HCT116 (cell line): ENCODE results near the gene UBE2O. TPM values are rescaled to one million over a fixed set of nuclear protein-coding genes. Genes with fewer than 3 reads are reported as not detected.

Experiments
- ATAC-seq: fragments of 200-7000 bp; cut with Tn5 transposase; 2 replicates; pipeline ENCODE4 v1.9.1; 2020; ENCODE audit warnings: mild to moderate bottlenecking, moderate library complexity
- BruUV-seq: library from RNA; stranded (reverse); fragments of 400-500 nt; replicated peaks from 2 replicates; lab custom pipeline; 2021; lab: Mats Ljungman, UMichigan
- CTCF ChIA-PET: fragments of 300-600 bp; sonication (Branson Sonifier 250); formaldehyde crosslinking; loops from one replicate; lab custom pipeline; 2021; ENCODE audit warnings: antibody characterized with exemption; lab: Charles Lee
- POLR2A ChIA-PET: fragments of 300-600, 350-600 bp; sonication (Branson Sonifier 250); formaldehyde crosslinking; loops from one replicate; lab custom pipeline; 2021; ENCODE audit warnings: antibody characterized with exemption; lab: Charles Lee
- RAD21 ChIA-PET, 2 experiments: fragments of 300-600 bp; sonication (Branson Sonifier 250); formaldehyde crosslinking; loops; one replicate each; lab custom pipeline; 2023; ENCODE audit warnings: low total read pairs in 2 of 2; ENCODE audit not compliant: uncharacterized antibody in 2 of 2, unreplicated experiment in 2 of 2, low non-redundant PET in 1 of 2; lab: Charles Lee
- DNase-seq: peaks from one replicate; pipeline ENCODE4 v3.0.0-alpha.2; 2010; ENCODE audit warnings: low read depth, low spot score
- H2AFZ ChIP-seq: fragments of 200-600 bp; shearing (Covaris generic), sonication (generic); 2 replicates; pipeline ENCODE4 v1.6.1; 2017; ENCODE audit warnings: low read depth, mixed run types, mixed read lengths, antibody characterized with exemption, low read length; ENCODE audit not compliant: poor library complexity, severe bottlenecking
- H3K27ac ChIP-seq: 2 replicates; pipeline ENCODE4 v1.5.1; 2012; ENCODE audit warnings: low read depth, low read length
- H3K27me3 ChIP-seq: fragments of 200-600 bp; sonication (generic); 2 replicates; pipeline ENCODE4 v1.6.1; 2016; ENCODE audit warnings: mixed run types, low read length, mixed read lengths; ENCODE audit not compliant: insufficient read depth
- H3K36me3 ChIP-seq, 2 experiments: fragments of 200-500 bp in 1 of 2; fragments of 200-600 bp in 1 of 2; sonication (Bioruptor generic) in 1 of 2; sonication (generic) in 1 of 2; 2 replicates each; pipeline versions ENCODE4 v1.5.1 to v1.6.1; 2014 to 2016; ENCODE audit warnings: low read length in 2 of 2, inconsistent platforms in 1 of 2, mixed read lengths in 1 of 2, mixed run types in 1 of 2; ENCODE audit not compliant: insufficient read depth in 2 of 2, control insufficient read depth in 1 of 2
- H3K4me1 ChIP-seq, 2 experiments: fragments of 200-600 bp in 1 of 2; sonication (generic) in 1 of 2; 2 replicates each; pipeline versions ENCODE4 v1.5.1 to v1.6.1; 2012 to 2017; ENCODE audit warnings: low read length in 2 of 2, inconsistent platforms in 1 of 2, mild to moderate bottlenecking in 1 of 2, mixed read lengths in 1 of 2, mixed run types in 1 of 2, moderate library complexity in 1 of 2; ENCODE audit not compliant: insufficient read depth in 2 of 2, control insufficient read depth in 1 of 2
- H3K4me2 ChIP-seq: fragments of 200-600 bp; sonication (generic); 2 replicates; pipeline ENCODE4 v1.6.1; 2017; ENCODE audit warnings: mixed run types, low read length, mixed read lengths
- H3K4me3 ChIP-seq, 2 experiments: fragments of 200-600 bp in 1 of 2; sonication (generic) in 1 of 2; replicated peaks in 1 of 2; 2 replicates each; pipeline ENCODE4 v1.5.1; 2011 to 2016; ENCODE audit warnings: low read length in 2 of 2, control low read depth in 1 of 2, low read depth in 1 of 2, mild to moderate bottlenecking in 1 of 2, mixed read lengths in 1 of 2, mixed run types in 1 of 2
- H3K79me2 ChIP-seq: fragments of 200-600 bp; sonication (generic); 2 replicates; pipeline ENCODE4 v1.6.1; 2017; ENCODE audit warnings: mild to moderate bottlenecking, mixed run types, low read length, moderate library complexity, mixed read lengths; ENCODE audit not compliant: insufficient read depth
- H3K9ac ChIP-seq: fragments of 200-600 bp; sonication (generic); 2 replicates; pipeline ENCODE4 v1.6.1; 2016; ENCODE audit warnings: low read length, mixed read lengths
- H3K9me2 ChIP-seq: fragments of 200-600 bp; sonication (generic), shearing (Covaris generic); 2 replicates; pipeline ENCODE4 v1.6.1; 2017; ENCODE audit warnings: mixed run types, mild to moderate bottlenecking, moderate library complexity; ENCODE audit not compliant: insufficient read depth
- H3K9me3 ChIP-seq, 2 experiments: fragments of 200-500 bp in 1 of 2; fragments of 200-600 bp in 1 of 2; sonication (Bioruptor generic) in 1 of 2; sonication (generic) in 1 of 2; 2 replicates each; pipeline ENCODE4 v1.6.1; 2014 to 2017; ENCODE audit warnings: low read length in 2 of 2, mixed read lengths in 2 of 2, inconsistent platforms in 1 of 2, low read depth in 1 of 2, mild to moderate bottlenecking in 1 of 2, mixed run types in 1 of 2, moderate library complexity in 1 of 2; ENCODE audit not compliant: control insufficient read depth in 1 of 2, insufficient read depth in 1 of 2
- H4K20me1 ChIP-seq: fragments of 200-600 bp; sonication (generic), shearing (Covaris generic); 2 replicates; pipeline ENCODE4 v1.6.1; 2017; ENCODE audit warnings: mixed run types, mild to moderate bottlenecking, moderate library complexity; ENCODE audit not compliant: insufficient read depth
- CEBPB ChIP-seq: IDR thresholded peaks from 2 replicates; pipeline ENCODE4 v1.6.1; 2012; ENCODE audit warnings: low read depth
- CTCF ChIP-seq, 3 experiments: fragments of 200-600 bp in 1 of 3; sonication (generic) in 1 of 3; IDR thresholded peaks in 2 of 3; conservative IDR thresholded peaks in 1 of 3; 2 replicates each; pipeline ENCODE4 v1.5.1; 2012 to 2017; ENCODE audit warnings: low read depth in 2 of 3, low read length in 2 of 3, antibody characterized with exemption in 1 of 3, borderline replicate concordance in 1 of 3, control low read depth in 1 of 3, mild to moderate bottlenecking in 1 of 3, mixed read lengths in 1 of 3, mixed run types in 1 of 3, moderate library complexity in 1 of 3; ENCODE audit not compliant: insufficient read depth in 1 of 3
- JUND ChIP-seq: IDR thresholded peaks from 2 replicates; pipeline ENCODE4 v1.6.1; 2012
- SIN3A ChIP-seq: IDR thresholded peaks from 2 replicates; pipeline ENCODE4 v1.6.1; 2012; ENCODE audit warnings: low read depth
- SRF ChIP-seq: IDR thresholded peaks from 2 replicates; pipeline ENCODE4 v1.6.1; 2012; ENCODE audit warnings: low read depth
- ZNF274 ChIP-seq: fragments of 200-500 bp; sonication (Bioruptor generic); IDR thresholded peaks from 2 replicates; pipeline ENCODE4 v1.6.1; 2014; ENCODE audit warnings: mild to moderate bottlenecking, low read depth, low read length, inconsistent platforms
- intact Hi-C: fragments of 100-400 bp; cut with micrococcal nuclease; formaldehyde crosslinking; loops from 2 replicates; pipeline ENCODE4 v1.10.0; 2022
- total RNA-seq: library from RNA; stranded (reverse); gene quantifications from one replicate; pipeline ENCODE4 v1.2.1, GENCODE V29; 2021; ENCODE audit not compliant: unreplicated experiment
- TF ChIP-seq, protein P1 (sequence below): IDR thresholded peaks from 2 replicates; pipeline ENCODE4 v1.6.1; 2012; ENCODE audit warnings: low read depth
- TF ChIP-seq, protein P2 (sequence below): IDR thresholded peaks from 2 replicates; pipeline ENCODE4 v1.6.1; 2012
- TF ChIP-seq, protein P3 (sequence below): IDR thresholded peaks from 2 replicates; pipeline ENCODE4 v1.6.1; 2012

The UBE2O gene
- total RNA-seq, 1 experiment from 2014 or later, result 59.1 TPM

DNA sequence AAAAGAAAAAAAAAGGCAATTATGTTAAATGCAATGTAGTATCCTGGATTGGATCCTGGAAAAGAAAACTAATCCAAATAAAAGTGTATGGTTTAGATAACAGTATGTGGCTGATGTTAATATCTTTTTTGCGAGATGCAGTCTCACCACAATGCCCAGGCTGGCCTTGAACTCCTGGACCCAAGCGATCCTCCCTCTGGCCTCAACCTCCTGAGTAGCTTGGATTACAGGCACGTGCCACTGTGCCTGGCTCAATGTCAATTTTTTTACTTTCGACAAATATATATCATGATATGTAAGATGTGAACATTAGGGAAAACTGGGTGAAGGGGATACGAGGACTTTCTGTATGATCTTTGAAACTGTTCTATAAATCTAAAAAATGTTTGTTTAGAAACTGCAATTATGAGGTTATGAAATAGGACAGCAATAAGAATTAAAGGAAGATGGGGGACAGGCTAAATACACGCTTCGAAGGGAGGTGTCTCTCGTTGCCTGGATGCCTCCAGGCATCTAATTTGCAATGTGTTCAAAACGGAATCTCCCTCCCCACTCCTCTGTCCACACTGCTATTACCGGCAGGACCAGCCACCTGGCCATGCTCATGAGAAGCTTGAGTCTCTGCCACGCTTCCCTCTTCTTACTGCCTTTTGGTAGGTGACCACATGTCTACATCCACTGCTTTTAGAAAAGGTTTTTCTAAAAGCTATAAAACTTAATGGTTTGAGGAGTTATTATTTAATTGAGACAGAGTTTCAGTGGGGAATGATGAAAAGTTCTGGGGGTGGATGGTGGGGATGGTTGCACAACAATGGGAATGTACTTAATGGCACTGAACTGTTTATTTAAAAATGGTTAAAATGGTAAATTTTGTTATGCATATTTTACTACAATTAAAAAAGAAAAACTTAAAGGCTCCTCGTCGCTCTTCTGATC, 15.2 kb downstream of the UBE2O start (continued):
- TF ChIP-seq CTCF (IDR thresholded peaks at IDR 0.05 in 2 of 3, conservative IDR thresholded peaks at IDR 0.05 in 1 of 3; ENCODE audit: borderline replicate concordance in 1 of 3, insufficient read depth in 1 of 3, low read depth in 2 of 3, low read length in 2 of 3) (no peak), CEBPB (no peak)

- DNase-seq (no peak), ATAC-seq (no peak)
- H2AFZ ChIP-seq, result no peak overlapping the region
- peaks cover 0 to 11% of the 10 kb centered on the region in 2 experiments; a peak in 1 of 4 replicates for H3K4me1 ChIP-seq
- H3K79me2 ChIP-seq, result peaks cover 97% of the 10 kb centered on the region
- POLR2A ChIA-PET, result interaction anchor here (0.6 kb wide), 1 partner anchor 71 kb away, joined by 5 read pairs; no protein-coding TSS in a partner anchor
- no peaks in the 10 kb centered on the region for H3K27me3 ChIP-seq
- H3K9me3 ChIP-seq, result no peaks in the 10 kb centered on the region
- RAD21 ChIA-PET, result no interaction called here
- H3K27ac ChIP-seq, result no peak overlapping the region
- H3K9ac ChIP-seq, result no peak overlapping the region
- TF ChIP-seq SIN3A, result no peak
- TF ChIP-seq ZNF274, result no peak
- TF ChIP-seq, protein P1, sequence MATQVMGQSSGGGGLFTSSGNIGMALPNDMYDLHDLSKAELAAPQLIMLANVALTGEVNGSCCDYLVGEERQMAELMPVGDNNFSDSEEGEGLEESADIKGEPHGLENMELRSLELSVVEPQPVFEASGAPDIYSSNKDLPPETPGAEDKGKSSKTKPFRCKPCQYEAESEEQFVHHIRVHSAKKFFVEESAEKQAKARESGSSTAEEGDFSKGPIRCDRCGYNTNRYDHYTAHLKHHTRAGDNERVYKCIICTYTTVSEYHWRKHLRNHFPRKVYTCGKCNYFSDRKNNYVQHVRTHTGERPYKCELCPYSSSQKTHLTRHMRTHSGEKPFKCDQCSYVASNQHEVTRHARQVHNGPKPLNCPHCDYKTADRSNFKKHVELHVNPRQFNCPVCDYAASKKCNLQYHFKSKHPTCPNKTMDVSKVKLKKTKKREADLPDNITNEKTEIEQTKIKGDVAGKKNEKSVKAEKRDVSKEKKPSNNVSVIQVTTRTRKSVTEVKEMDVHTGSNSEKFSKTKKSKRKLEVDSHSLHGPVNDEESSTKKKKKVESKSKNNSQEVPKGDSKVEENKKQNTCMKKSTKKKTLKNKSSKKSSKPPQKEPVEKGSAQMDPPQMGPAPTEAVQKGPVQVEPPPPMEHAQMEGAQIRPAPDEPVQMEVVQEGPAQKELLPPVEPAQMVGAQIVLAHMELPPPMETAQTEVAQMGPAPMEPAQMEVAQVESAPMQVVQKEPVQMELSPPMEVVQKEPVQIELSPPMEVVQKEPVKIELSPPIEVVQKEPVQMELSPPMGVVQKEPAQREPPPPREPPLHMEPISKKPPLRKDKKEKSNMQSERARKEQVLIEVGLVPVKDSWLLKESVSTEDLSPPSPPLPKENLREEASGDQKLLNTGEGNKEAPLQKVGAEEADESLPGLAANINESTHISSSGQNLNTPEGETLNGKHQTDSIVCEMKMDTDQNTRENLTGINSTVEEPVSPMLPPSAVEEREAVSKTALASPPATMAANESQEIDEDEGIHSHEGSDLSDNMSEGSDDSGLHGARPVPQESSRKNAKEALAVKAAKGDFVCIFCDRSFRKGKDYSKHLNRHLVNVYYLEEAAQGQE, result no peak
- TF ChIP-seq, protein P2, sequence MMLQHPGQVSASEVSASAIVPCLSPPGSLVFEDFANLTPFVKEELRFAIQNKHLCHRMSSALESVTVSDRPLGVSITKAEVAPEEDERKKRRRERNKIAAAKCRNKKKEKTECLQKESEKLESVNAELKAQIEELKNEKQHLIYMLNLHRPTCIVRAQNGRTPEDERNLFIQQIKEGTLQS, result no peak
- TF ChIP-seq, protein P3, sequence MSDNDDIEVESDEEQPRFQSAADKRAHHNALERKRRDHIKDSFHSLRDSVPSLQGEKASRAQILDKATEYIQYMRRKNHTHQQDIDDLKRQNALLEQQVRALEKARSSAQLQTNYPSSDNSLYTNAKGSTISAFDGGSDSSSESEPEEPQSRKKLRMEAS, result no peak
- TF ChIP-seq SRF, result no peak
- TF ChIP-seq JUND, result no peak
- peaks cover 20% of the 10 kb centered on the region; the same call in 1 of the 2 replicates for H4K20me1 ChIP-seq
- no TSS peak for BruUV-seq
- no peak overlapping the region for H3K4me3 ChIP-seq
- no peak overlapping the region for H3K4me2 ChIP-seq
- CTCF ChIA-PET, result interaction anchor here (1.4 kb wide), 1 partner anchor 38 kb away, joined by 9 read pairs; no protein-coding TSS in a partner anchor
- no peaks in the 10 kb centered on the region for H3K36me3 ChIP-seq
- intact Hi-C loops, result no loop called here
- H3K9me2 ChIP-seq, result no peaks in the 10 kb centered on the region
Measured at GRCh38 chr17:76435751-76436150, 17.2 kb downstream of the UBE2O start.
